NCI-H82 (cell line): ENCODE results near the gene ARSD.
"Not testable (repeated sequence)": the region's sequence is repeated elsewhere in the genome, so short reads cannot be mapped to it uniquely, and the experiment has no call there.

Experiments used
- DNase-seq: peaks from one replicate; lab custom pipeline; 2025; lab: John Stamatoyannopoulos, UW

ARSD gene

GRCh38 chrX:2928583-2929434 lies at the start of gene ARSD:
ARSD (minus strand) TSS chrX:2929339; CDS start chrX:2929275, 64 bp downstream.
- peak; percentile 16 for DNase-seq

- not testable (repeated sequence) for DNase-seq
Observed at GRCh38 chrX:2978639-2979038, 49.5 kb upstream of the ARSD start.

DNA sequence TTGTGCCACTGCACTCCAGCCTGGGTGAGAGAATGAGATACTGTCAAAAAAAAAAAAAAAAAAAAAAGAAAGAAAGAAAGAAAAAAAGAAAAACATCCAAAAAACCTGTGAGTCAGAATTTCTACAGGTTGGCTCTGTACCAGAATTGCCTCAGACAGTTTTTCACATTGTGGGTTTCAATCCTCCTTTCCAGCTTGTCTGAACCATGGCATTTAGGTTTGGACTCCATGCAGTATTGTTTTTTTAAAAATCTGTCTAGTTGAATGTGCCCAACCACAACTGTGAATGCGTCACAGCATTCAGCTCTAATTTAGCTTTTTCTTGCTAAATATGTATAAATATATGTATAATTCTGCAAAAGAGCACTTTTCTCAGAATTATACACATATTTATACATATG lies 45.8 kb upstream of the ARSD start:
- DNase-seq = no peak

GRCh38 chrX:2972391-2972790 lies 43.3 kb upstream of the ARSD start:
- no peak for DNase-seq

DNA sequence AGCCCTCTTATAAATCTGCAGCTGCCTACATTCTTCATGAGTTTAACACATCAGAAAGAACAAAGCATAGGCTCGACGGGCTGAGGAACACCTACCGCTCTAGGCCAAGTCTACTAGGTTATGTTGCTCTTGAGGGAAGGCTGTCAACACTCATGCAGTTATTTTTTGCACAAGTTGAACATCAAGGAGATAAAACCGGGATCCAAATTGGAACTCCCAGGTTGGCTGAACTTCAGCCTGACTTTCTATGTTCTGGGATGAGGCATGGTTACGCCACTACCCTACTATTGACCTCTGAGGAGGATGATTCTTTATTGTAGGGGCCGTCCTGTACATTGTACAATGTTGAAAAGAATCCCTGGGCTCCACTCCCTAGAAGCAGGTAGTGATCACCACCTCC lies 39.9 kb upstream of the ARSD start:
- DNase-seq = no peak

GRCh38 chrX:2967998-2968909 lies 39.1 kb upstream of the ARSD start:
- DNase-seq = no peak

- no peak for DNase-seq
Observed at GRCh38 chrX:2967584-2967983, 38.4 kb upstream of the ARSD start.

- DNase-seq = no peak
Observed at GRCh38 chrX:2967012-2967411, 37.9 kb upstream of the ARSD start.

DNA sequence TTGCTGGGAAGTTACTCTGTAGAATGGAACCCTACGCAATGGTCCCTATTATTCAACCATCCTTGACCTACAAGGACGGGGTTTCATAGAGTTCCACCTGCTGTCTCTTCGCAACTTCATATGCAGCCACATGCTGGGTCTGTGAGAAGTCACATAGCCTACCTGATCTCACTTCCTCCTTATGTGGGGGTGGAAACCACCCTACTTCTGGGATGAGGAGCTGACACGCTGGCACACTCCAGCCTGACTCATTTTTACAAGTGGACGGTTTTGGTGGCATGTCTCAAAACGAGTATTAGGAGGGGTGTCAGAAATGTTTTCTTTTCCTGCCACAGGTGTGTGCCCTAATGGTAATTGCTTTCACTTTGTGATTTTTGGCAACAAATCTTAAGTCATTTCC lies 36.8 kb upstream of the ARSD start:
- DNase-seq = no peak

GRCh38 chrX:2963992-2964794 lies 35.1 kb upstream of the ARSD start:
- not testable (repeated sequence) for DNase-seq

- DNase-seq = not testable (repeated sequence)
Observed at GRCh38 chrX:2963449-2963848, 34.3 kb upstream of the ARSD start.

- DNase-seq = no peak
Observed at GRCh38 chrX:2962381-2962780, 33.2 kb upstream of the ARSD start.

- DNase-seq = no peak
Observed at GRCh38 chrX:2960861-2961515, 31.8 kb upstream of the ARSD start.

GRCh38 chrX:2958199-2958598 lies 29.1 kb upstream of the ARSD start:
- no peak for DNase-seq

DNA sequence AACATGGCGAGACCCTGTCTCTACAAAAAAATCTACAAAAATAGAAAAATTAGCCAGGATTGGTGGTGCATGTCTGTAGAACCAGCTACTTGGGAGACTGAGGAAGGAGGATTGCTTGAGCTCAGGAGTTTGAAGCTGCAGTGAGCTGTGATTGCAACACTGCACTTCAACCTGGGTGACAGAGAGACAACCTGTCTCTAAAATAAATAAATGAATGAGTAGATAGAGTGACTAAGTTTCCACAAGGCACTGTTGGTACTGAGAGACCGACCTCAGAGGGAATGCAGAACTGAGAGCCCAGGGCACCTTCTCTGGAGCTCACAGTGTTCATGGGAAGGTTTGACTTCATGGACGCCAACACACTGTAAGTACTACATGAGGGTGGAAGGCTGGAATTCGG lies 26.7 kb upstream of the ARSD start:
- DNase-seq = no peak

DNA sequence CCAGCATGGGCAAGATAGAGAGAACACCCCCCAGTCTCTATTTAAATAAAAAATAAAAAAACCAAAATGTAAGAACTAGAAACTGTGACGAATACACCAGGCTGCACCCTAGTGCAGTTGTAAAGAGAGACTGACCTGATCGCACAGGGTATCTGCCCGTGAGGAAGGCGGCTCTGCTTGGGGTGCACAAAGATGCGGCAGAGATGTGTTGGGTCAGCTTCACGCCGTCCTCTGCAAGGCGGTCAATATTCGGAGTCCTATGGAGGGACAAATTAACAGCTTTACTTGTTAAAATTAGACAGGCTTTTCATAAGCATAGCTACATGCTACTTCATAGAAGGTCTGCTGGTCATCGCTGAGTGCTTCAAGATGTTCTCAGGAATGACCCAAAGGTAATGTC lies 26.1 kb upstream of the ARSD start:
- DNase-seq = no peak

GRCh38 chrX:2954541-2954940 lies 25.4 kb upstream of the ARSD start:
- DNase-seq = no peak

- not testable (repeated sequence) for DNase-seq
Observed at GRCh38 chrX:2937942-2938341, 8.8 kb upstream of the ARSD start.

- no peak for DNase-seq
Observed at GRCh38 chrX:2934715-2935710, 5.9 kb upstream of the ARSD start.
